Dedifferentiated amniotic fluid mesenchymal stem cell (primary cell): ENCODE data around the gene WWTR1.

Source experiments
- DNase-seq: peaks from one replicate; pipeline ENCODE4 v3.0.0-alpha.2; 2016; ENCODE audit errors: extremely low spot score

WWTR1 gene

DNA sequence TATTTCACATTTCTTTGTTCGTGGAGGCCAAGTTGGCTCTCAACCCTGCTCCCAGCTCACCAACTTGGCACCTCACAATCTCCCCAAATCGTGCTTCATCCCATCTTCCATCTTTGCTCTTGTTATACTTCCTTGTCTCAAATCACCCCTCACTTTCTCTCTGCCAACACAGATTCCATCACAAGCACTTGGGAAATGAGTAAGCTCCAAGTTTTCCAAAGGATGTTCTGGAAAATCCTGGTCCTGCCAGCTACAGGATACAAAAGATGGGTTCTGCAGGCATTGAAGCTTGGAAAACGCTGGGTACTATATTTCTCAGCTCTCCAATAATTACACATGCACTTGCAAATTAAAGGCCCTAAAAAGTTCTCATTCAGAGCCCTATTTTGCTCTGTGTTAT is 187.4 kb downstream of the WWTR1 start:
- DNase-seq: no peak

DNA sequence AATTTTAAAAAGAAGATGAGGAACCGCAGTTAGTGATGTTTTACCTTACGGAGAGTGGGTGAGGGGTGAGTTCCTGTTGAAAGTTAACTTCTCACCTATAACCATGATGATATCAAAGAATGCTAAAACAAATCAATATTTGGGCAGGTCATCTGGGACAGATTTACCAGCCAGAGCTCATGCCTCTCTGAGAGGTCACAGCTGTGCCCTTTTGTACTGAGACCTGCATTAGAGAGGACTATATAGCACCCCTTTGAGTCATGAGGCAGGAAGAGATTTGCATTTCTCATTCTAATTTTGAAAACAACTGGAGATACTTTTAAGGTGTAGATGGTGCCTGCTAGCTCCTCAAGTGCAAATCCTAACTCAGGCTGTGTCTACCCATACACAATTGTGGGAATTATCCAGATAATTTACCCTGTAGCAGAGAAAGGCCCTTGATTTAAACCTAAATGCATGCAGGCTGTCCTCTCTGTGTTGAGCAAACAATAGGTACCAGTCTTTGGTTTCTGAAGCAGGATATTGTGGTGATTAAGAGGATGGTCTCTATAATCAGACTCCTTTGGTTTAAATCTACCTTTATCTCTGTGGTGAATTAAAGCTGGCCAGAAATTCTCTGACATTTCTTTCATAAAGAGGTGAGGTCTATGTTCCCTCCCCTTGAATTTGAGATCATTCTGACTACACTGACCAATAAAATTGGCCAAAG is 189.2 kb downstream of the WWTR1 start:
- no peak for DNase-seq
